ENCODE results near the gene TBCEL.

DNA sequence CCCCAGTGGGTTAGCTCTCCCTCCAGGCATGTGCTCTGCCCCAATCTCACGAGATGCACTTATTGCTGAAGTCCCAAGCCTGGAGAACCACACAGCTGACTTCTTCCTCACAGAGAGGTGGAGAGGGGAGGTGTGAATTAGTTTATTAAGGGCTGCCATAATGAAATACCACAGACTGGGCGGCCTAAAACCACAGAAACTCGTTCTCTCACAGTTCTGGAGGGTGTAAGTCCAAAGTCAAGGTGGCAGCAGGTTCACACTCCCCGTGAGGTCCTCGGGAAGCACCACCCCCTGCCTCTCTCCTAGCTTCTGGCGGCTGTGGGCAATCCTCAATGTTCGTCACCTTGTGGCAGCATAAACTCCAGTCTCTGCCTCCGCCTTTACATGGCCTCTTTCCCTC is 116.5 kb downstream of the TBCEL start:
- TF ChIP-seq, protein P1, sequence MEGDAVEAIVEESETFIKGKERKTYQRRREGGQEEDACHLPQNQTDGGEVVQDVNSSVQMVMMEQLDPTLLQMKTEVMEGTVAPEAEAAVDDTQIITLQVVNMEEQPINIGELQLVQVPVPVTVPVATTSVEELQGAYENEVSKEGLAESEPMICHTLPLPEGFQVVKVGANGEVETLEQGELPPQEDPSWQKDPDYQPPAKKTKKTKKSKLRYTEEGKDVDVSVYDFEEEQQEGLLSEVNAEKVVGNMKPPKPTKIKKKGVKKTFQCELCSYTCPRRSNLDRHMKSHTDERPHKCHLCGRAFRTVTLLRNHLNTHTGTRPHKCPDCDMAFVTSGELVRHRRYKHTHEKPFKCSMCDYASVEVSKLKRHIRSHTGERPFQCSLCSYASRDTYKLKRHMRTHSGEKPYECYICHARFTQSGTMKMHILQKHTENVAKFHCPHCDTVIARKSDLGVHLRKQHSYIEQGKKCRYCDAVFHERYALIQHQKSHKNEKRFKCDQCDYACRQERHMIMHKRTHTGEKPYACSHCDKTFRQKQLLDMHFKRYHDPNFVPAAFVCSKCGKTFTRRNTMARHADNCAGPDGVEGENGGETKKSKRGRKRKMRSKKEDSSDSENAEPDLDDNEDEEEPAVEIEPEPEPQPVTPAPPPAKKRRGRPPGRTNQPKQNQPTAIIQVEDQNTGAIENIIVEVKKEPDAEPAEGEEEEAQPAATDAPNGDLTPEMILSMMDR (IDR thresholded peaks at IDR 0.05; ENCODE audit: low read depth, low read length), result no peak
- TF ChIP-seq EZH2phosphoT487 (IDR thresholded peaks at IDR 0.05; ENCODE audit: low read depth), result no peak

Measured in OCI-LY3 (cell line).